Smooth muscle cell of bladder (primary cell): ENCODE measurements around the gene G2E3. TPM values are rescaled to one million over a fixed set of nuclear protein-coding genes. Genes with fewer than 3 reads are reported as not detected.

Source experiments
- total RNA-seq: library from RNA; depleted of rRNA; stranded (reverse); fragments of >200 nt; gene quantifications from 2 replicates; pipeline ENCODE4 v1.2.3, GENCODE V29; 2014

The G2E3 gene
- total RNA-seq, result 11.0 and 13.8 TPM in 2 replicates

GRCh38 chr14:30558675-30559555 is at the start of gene G2E3:
G2E3 (plus strand) TSS chr14:30559158; CDS start chr14:30581080, 21,922 bp downstream.

GRCh38 chr14:30621940-30622830 is 63.2 kb downstream of the G2E3 start, which contains the start of gene SCFD1:
SCFD1 (plus strand) TSS chr14:30622319; CDS start chr14:30622339, 20 bp downstream.

Other genes starting within 250 kb of the G2E3 start
- gene SCFD1, start 63.2 kb downstream of the G2E3 start, total RNA-seq, result 105 and 116 TPM in 2 replicates